Small intestine (tissue), 7 donors: ENCODE measurements around the gene ITIH1. TPM values are rescaled to one million over a fixed set of nuclear protein-coding genes. Genes with fewer than 3 reads are reported as not detected.
A peak's percentile ranks its signal among the peaks of the same experiment; 100 is the strongest.

ENCODE experiments used
- DNase-seq, 2 donors: peaks; one replicate each; pipeline versions ENCODE4 v3.0.0 to v3.0.0-alpha.2; 2013
- FAIRE-seq: peaks from 2 replicates; lab custom pipeline; 2012; peaks lifted over from hg19 to GRCh38; lab: Jason Lieb, UNC
- H3K27ac ChIP-seq, 3 donors: one replicate each; pipeline ENCODE4 v1.5.1; 2013; ENCODE audit warnings: low read length in 2 of 3, mild to moderate bottlenecking in 2 of 3, control low read depth in 1 of 3, inconsistent platforms in 1 of 3, low read depth in 1 of 3, moderate library complexity in 1 of 3
- H3K27me3 ChIP-seq, 3 donors: one replicate each; pipeline ENCODE4 v1.6.1; 2013; ENCODE audit warnings: low read length in 3 of 3, inconsistent platforms in 1 of 3; ENCODE audit not compliant: control insufficient read depth in 3 of 3, insufficient read depth in 3 of 3
- H3K36me3 ChIP-seq, 3 donors: one replicate each; pipeline ENCODE4 v1.6.1; 2013; ENCODE audit warnings: low read length in 3 of 3, inconsistent platforms in 1 of 3, low read depth in 1 of 3, mild to moderate bottlenecking in 1 of 3, moderate library complexity in 1 of 3; ENCODE audit not compliant: control insufficient read depth in 3 of 3, insufficient read depth in 2 of 3
- H3K4me1 ChIP-seq, 3 donors: one replicate each; pipeline ENCODE4 v1.6.1; 2013; ENCODE audit warnings: low read length in 2 of 3, inconsistent platforms in 1 of 3, low read depth in 1 of 3, mild to moderate bottlenecking in 1 of 3, moderate library complexity in 1 of 3; ENCODE audit not compliant: control insufficient read depth in 3 of 3, insufficient read depth in 2 of 3
- H3K4me3 ChIP-seq, 3 donors: one replicate each; pipeline ENCODE4 v1.5.1; 2013; ENCODE audit warnings: low read length in 3 of 3, control low read depth in 1 of 3, inconsistent platforms in 1 of 3, low read depth in 1 of 3, mild to moderate bottlenecking in 1 of 3, moderate library complexity in 1 of 3
- H3K9me3 ChIP-seq, 2 donors: one replicate each; pipeline ENCODE4 v1.6.1; 2013; ENCODE audit warnings: low read depth in 1 of 2, low read length in 1 of 2; ENCODE audit not compliant: control insufficient read depth in 2 of 2, insufficient read depth in 1 of 2
- WGBS, 3 donors: extraction: QIAGEN DNeasy Blood & Tissue Kit; methylation state at CpG; one replicate each; pipeline ENCODE4 v1.1.7; 2013; 5-methylcytosine and 5-hydroxymethylcytosine counted together
- polyA plus RNA-seq, 4 donors: library from polyadenylated mRNA; stranded (reverse) in 3 of 4; unstranded in 1 of 4; fragments of 200-250 nt in 3 of 4; fragments of 120-200 nt in 1 of 4; gene quantifications; one replicate each; pipeline versions ENCODE4 v1.2.1 to v1.2.3, GENCODE V29; 2013
- donor health status: healthy with polysubstance abuse.
- donor health status: control.
- donor health status: control.
- donor health status: Bipolar disorder and iron deficiency.
- donor health status: healthy.

ITIH1 gene
- polyA plus RNA-seq, 4 donors = 0.13 to 0.58 TPM; not detected in 2

GRCh38 chr3:52833202-52833601 is 55.8 kb downstream of the ITIH1 start:
- WGBS, 3 donors = 93 to 98% (median 95%) methylated on average over 14 of the region's 14 CpGs
- Histone ChIP-seq H3K36me3 (peaks cover 0 to 14% (median 0%) of the 10 kb centered on the region in 3 donors), H3K9me3 (no peaks in the 10 kb centered on the region), H3K4me1 (no peaks in the 10 kb centered on the region), H3K4me3 (no peak overlapping the region), H3K27ac (no peak overlapping the region), H3K27me3 (no peaks in the 10 kb centered on the region)
- DNase-seq (no peak), FAIRE-seq (no peak)

- no peak for DNase-seq
- WGBS, 3 donors = 60 to 87% (median 80%) methylated on average over 11 of the region's 11 CpGs
- Histone ChIP-seq H3K4me1 (no peaks in the 10 kb centered on the region), H3K27me3 (no peaks in the 10 kb centered on the region), H3K27ac (no peak within 1 kb of the TSS), H3K36me3 (peaks cover 0 to 25% (median 0%) of the 10 kb centered on the region in 3 donors), H3K4me3 (no peak within 1 kb of the TSS), H3K9me3 (no peaks in the 10 kb centered on the region)
- no peak for FAIRE-seq
Observed at GRCh38 chr3:52834871-52835501, 57.6 kb downstream of the ITIH1 start, which contains the start of gene MUSTN1. MUSTN1 (minus strand) TSS chr3:52835019; CDS start chr3:52834948, 71 bp downstream.

- H3K27ac ChIP-seq = no peak overlapping the region
- WGBS, 3 donors = 85 to 90% (median 86%) methylated on average over 8 of the region's 8 CpGs
- H3K9me3 ChIP-seq = no peaks in the 10 kb centered on the region
Observed at GRCh38 chr3:52835766-52836470, 58.5 kb downstream of the ITIH1 start.

GRCh38 chr3:52836471-52836845 is 59.1 kb downstream of the ITIH1 start:
- no peaks in the 10 kb centered on the region for H3K4me1 ChIP-seq
- 89 to 96% (median 95%) methylated on average over 5 of the region's 5 CpGs for WGBS, 3 donors
- H3K27me3 ChIP-seq = no peaks in the 10 kb centered on the region
- FAIRE-seq = no peak
- DNase-seq = no peak
- no peak overlapping the region for H3K4me3 ChIP-seq
- no peaks in the 10 kb centered on the region for H3K9me3 ChIP-seq
- peaks cover 0 to 38% (median 0%) of the 10 kb centered on the region in 3 donors for H3K36me3 ChIP-seq
- no peak overlapping the region for H3K27ac ChIP-seq

More at GRCh38 chr3:52835766-52836470, 58.5 kb downstream of the ITIH1 start:
- DNase-seq = no peak
- H3K36me3 ChIP-seq = peaks cover 0 to 32% (median 0%) of the 10 kb centered on the region in 3 donors
- no peak overlapping the region for H3K4me3 ChIP-seq
- H3K27me3 ChIP-seq = no peaks in the 10 kb centered on the region
- no peak for FAIRE-seq
- no peaks in the 10 kb centered on the region for H3K4me1 ChIP-seq

- WGBS, 3 donors = 89 to 94% (median 93%) methylated on average over 4 of the region's 4 CpGs
- H3K4me1 ChIP-seq = no peaks in the 10 kb centered on the region
- H3K4me3 ChIP-seq = no peak overlapping the region
- no peak for DNase-seq
- no peak for FAIRE-seq
- peaks cover 0 to 43% (median 0%) of the 10 kb centered on the region in 3 donors for H3K36me3 ChIP-seq
- H3K9me3 ChIP-seq = no peaks in the 10 kb centered on the region
- no peaks in the 10 kb centered on the region for H3K27me3 ChIP-seq
- no peak overlapping the region for H3K27ac ChIP-seq
Observed at GRCh38 chr3:52836986-52837385, 59.6 kb downstream of the ITIH1 start.

- Histone ChIP-seq H3K4me1 (no peaks in the 10 kb centered on the region), H3K9me3 (no peaks in the 10 kb centered on the region), H3K4me3 (no peak overlapping the region), H3K27ac (no peak overlapping the region), H3K36me3 (peaks cover 0 to 54% (median 0%) of the 10 kb centered on the region in 3 donors), H3K27me3 (no peaks in the 10 kb centered on the region)
- DNase-seq (peak in 1 of 2 donors; percentile 7), FAIRE-seq (no peak)
- 80 to 91% (median 84%) methylated on average over 8 of the region's 8 CpGs for WGBS, 3 donors
Observed at GRCh38 chr3:52838561-52839267, 61.3 kb downstream of the ITIH1 start.

- FAIRE-seq (no peak), DNase-seq (no peak)
- Histone ChIP-seq H3K27ac (no peak overlapping the region), H3K4me3 (no peak overlapping the region), H3K36me3 (peaks cover 0 to 54% (median 0%) of the 10 kb centered on the region in 3 donors), H3K4me1 (no peaks in the 10 kb centered on the region), H3K27me3 (no peaks in the 10 kb centered on the region), H3K9me3 (no peaks in the 10 kb centered on the region)
- 78 to 83% (median 79%) methylated on average over 2 of the region's 2 CpGs for WGBS, 3 donors
Observed at GRCh38 chr3:52839268-52839575, 61.8 kb downstream of the ITIH1 start.

GRCh38 chr3:52839892-52840545 is 62.6 kb downstream of the ITIH1 start:
- no peak for FAIRE-seq
- Histone ChIP-seq H3K4me3 (no peak overlapping the region), H3K27ac (no peak overlapping the region), H3K4me1 (peaks cover 0 to 1% (median 0%) of the 10 kb centered on the region in 3 donors), H3K9me3 (no peaks in the 10 kb centered on the region), H3K36me3 (peaks cover 0 to 51% (median 0%) of the 10 kb centered on the region in 3 donors), H3K27me3 (no peaks in the 10 kb centered on the region)
- no peak for DNase-seq
- 88 to 90% (median 88%) methylated on average over 22 to 23 of the region's 23 CpGs for WGBS, 3 donors
